Mammary epithelial cell (primary cell): ENCODE results near the gene MOB3A.

ENCODE experiments used
- CTCF ChIP-seq, 2 donors: IDR thresholded peaks in 1 of 2; conservative IDR thresholded peaks in 1 of 2; 2 replicates each; pipeline ENCODE4 v1.5.1; 2011 to 2012; ENCODE audit warnings: inconsistent platforms in 2 of 2, low read length in 2 of 2, mild to moderate bottlenecking in 2 of 2, control low read depth in 1 of 2, low read depth in 1 of 2; ENCODE audit not compliant: insufficient read depth in 1 of 2; ENCODE audit errors: extremely low read depth in 1 of 2
- EZH2 ChIP-seq: IDR thresholded peaks from 2 replicates; pipeline ENCODE4 v1.6.1; 2012; ENCODE audit warnings: low read length, inconsistent platforms, borderline replicate concordance

GRCh38 chr19:2142173-2142829 lies 46.2 kb upstream of the MOB3A start:
- TF ChIP-seq CTCF (conservative IDR thresholded peaks at IDR 0.05 in 1 of 2, IDR thresholded peaks at IDR 0.05 in 1 of 2; ENCODE audit: extremely low read depth in 1 of 2, insufficient read depth in 1 of 2, low read depth in 1 of 2, low read length in 2 of 2) (no peak), EZH2 (no peak)
